CMK (cell line): ENCODE data around the gene ZBTB21.
A peak's percentile ranks its signal among the peaks of the same experiment; 100 is the strongest.
"Not testable (repeated sequence)": the region's sequence is repeated elsewhere in the genome, so short reads cannot be mapped to it uniquely, and the experiment has no call there.

Experiments
- DNase-seq: peaks from one replicate; pipeline ENCODE4 v3.0.0-alpha.2; 2010; ENCODE audit warnings: low read depth

The ZBTB21 gene

DNA sequence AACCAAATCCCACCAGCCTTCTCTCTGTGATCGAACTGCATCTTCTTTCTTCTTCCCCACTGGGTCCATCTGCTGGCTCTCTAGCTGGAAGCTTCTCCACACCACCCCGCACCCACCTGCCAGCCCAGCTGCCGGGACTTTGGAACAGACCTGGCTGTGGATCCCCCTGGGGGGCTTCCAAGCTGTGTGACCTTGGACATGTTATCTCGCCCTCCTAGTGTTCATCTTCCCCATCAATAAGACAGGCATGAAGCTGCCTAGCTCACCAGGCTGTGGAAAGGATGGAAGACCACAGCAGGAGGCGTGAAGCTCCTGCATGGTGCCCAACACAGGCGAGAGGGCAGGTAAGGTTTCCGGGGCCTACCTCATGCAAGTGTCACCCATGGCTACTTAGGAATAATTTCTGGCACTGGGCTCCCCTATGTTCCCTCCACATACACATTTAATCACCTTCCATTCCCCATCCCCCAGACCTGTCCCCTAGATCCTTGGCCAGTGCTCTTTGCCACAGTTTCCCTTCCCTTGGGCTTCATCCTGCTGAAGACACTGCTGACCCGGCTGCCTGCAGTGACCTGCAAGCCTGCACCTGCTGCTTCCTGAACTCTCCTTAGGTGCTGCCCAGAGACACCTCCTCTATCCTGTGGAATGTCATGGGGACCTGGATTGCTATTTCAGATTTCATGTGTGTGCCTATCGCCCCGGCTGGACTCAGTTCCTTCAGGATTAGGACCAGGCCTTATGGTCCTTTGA is 43.1 kb downstream of the ZBTB21 start:
- no peak for DNase-seq

DNA sequence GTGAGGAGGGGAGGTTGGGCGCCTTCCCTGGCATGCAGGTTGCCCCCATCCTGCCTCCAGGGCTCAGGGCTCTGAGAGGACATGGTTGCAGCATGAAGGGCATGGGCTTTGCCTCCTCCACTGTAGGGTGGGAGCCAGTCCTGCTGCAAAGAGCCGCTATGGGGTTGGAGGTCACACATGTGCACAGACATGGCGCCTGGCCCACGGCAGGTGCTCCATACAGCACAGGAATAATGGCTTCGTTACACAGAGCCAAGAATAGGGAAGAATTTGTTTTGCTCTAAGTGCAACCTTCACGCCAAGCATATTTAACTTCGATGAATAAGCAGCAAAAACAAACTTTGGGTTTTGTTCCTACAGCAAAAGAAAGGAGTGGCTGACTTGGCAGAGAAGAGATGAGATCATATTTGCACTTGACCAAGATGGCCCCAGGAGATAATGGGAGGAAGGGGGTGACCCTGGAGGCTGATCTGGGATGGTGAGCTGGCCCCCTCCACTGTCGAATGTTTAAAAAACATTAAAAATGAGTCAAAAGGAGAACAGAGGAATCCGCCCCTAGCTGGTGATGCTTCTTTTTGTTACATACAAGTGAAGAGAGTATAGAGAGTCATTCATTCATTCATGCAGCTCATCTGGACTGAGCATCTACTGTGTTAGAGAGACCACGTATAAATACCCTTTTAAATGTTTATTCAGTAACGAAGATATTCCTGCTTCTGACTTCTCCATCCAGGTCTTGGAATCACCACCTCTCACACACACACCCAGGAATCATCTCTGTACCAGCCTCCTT is 43.9 kb downstream of the ZBTB21 start:
- no peak for DNase-seq

DNA sequence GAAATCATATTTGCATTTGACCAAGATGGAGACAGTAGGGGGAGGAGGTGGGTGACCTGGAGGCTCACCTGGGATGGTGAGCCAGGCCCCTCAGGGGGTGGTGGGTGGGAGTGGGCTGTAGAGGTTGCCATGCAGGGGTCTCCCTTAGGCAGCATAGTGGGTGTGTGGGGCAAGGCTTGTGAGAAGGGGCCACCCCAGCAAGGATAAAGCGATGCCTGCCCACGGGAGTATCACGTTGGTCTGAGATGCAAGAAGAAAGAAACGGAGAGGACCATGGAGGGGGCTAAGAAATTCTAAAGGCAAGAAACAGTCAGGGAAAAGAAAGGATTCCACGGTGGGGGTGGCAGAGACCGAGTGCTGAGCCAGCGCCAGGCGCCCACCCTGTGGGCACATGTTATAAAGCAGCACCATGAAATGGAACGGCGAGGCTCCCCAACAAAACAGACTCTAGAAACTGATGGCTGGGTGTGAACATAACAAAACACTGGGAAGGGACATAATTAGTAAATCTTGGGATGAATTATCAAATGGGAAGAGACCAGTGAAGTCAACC is 44.6 kb downstream of the ZBTB21 start:
- no peak for DNase-seq

DNA sequence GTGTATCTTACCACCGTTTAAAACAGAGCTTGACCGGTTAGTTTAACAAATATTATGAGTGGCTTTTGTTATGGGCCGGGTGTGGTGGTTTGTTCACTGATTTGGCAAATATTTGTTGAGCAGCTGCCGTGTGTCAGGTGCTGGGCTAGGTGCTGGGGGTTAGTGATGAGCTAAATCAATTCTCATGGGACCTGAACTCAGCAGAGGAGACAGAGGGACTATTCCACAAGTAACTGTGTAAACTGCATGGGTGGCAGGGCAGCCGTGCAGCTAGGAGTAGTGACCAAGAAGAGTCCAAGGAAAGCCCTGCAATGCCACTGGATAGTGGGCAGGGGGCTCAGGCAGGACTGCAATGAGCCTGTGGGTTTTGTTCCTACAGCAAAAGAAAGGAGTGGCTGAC is 45.1 kb downstream of the ZBTB21 start:
- DNase-seq, result no peak

DNA sequence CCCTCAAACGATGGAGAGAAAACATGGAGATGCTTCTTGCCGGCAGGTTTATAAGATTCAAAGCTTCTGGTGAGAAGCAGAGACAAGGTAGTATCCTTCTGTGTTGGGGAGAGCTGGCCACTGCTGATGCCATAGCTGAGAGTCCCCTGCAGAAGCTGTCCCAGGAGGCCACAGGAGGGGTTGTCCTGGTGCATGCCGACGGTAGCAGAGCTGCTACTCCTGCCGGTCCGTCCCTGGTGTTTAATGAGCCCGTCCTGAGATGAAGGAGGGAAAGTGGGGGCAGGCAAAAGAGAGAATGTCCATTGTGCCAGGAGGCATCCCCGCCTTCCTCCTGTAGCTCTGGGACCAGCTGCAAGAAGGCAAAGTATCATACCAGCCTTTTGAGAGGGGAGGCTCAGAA is 46.0 kb downstream of the ZBTB21 start:
- no peak for DNase-seq

DNA sequence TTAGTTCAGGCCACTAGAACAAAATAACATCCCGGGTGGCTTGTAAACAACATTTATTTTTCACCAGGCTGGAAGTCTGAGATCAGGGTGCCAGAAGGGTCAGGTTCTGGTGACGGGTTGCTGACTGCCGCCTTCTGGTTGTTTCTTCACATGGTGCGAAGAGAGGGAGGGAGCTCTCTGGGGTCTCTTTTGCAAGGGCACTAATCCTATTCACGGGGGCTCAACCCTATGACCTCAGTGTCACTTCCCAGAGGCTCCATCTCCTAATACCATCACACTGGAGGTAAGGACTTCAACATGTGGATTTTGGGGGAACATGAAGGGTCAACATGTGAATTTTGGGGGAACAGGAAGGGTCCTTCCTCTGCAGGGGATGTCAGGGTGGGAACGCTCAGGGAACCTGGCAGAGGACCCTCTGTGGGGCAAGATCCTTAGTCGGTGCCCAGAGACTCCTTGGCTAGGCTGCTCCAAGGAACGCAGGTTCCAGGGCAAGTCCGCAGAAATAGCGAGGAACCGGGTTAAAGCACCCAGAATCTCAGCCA is 47.7 kb downstream of the ZBTB21 start:
- no peak for DNase-seq

DNA sequence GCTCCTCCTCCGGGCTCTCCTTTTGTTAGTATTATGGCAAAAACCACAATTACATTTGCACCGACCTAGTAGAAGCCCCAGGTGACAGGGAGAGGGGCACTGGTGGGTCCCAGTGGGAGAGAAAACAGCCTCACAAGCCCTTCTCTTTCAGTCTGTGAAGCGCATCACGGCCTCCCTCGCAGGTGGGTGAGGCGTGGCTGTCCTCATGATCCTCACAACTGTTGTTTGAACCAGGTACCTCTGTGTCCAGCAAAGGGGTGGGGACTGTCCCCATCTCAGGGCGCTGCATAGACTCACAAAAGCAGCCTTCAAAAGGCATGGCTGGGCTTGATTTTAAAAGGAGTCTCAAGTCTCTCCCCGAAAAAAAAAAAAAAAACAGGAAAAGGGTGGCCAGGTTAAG is 48.4 kb downstream of the ZBTB21 start:
- DNase-seq, result no peak

DNA sequence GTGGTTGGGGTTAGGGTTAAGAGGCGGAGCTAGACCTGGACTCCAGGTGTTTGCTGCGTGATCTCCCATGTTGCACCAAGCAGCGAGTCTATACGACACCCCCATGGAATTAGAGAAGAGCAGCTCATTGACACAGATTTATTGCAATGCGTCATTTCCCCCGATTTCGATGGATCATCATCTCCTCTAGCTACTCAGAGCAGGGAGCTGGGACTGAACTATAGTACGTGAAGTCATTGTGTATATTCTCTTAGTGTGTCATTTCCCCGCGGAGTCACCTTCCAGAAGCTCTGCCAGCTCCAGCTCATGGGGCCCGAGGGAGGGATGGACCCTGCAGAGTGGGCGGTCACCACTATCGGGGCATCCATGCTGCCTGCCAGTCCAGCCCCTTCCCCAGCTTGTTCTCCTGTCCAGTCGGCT is 48.9 kb downstream of the ZBTB21 start:
- DNase-seq, result no peak

DNA sequence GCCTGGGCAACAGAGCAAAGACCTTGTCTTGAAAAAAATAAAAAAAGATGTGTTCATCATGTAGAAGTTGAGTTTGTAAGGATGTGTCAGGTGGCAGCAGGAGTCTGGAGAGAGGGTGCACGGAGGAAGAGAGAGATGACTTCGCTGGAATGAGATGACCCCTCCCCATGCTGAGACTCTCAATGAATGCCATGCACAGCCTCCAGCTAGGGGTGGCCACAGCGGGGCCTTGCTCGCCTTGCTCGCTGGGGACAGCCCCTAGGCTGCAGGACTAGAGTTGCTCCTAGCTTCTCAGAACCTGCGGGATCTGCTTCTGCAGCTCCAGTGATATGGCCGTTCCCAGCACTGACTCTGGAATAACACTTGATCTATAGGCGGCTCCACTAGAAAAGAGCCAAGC is 49.8 kb downstream of the ZBTB21 start:
- DNase-seq, result no peak

DNA sequence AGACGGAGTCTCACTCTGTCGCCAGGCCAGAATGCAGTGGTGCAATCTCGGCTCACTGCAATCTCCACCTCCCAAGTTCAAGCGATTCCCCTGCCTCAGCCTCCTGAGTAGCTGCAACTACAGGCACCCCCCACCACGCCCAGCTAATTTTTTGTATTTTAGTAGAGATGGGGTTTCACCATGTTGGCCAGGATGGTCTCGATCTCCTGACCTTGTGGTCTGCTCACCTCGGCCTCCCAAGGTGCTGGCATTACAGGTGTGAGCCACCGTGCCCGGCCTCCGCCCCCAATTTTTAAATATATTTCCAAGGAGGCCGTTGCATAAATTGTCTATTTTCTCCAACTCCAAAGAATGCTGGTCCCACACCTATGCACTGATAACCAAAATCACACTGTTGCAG is 50.5 kb downstream of the ZBTB21 start:
- not testable (repeated sequence) for DNase-seq

DNA sequence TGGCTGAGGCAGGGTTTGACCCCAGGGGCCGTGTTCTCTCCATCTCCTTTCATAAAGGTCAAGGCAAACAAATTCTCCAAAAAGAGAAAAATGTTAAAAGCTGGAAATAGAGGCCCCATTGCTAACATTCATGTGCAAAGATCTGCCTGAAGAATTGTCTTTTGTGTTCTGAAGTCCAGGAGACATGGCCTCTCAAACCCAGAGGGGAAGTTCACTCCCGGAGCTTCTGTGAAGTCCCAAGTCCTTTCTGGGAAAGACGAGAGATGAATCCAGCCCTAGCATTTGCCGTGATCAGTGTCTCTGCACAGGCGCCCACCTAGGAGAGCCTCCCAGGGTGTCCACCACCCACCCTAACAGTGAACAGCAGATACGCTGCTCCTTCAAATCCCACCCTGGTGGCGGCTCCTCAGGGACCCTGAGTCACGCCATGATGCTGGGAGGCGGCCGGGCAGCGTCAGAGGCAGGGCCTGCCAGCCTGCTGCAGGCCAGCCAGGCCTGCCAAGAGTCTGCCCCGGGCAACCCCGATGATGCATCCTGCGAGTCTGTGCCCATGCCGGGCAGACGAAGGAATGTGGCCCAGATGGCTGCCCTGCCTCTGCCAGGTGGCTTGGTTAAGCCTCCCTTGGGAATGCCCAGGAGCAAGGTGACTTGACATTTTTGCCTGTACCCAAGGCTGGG is 51.1 kb downstream of the ZBTB21 start:
- DNase-seq, result no peak

DNA sequence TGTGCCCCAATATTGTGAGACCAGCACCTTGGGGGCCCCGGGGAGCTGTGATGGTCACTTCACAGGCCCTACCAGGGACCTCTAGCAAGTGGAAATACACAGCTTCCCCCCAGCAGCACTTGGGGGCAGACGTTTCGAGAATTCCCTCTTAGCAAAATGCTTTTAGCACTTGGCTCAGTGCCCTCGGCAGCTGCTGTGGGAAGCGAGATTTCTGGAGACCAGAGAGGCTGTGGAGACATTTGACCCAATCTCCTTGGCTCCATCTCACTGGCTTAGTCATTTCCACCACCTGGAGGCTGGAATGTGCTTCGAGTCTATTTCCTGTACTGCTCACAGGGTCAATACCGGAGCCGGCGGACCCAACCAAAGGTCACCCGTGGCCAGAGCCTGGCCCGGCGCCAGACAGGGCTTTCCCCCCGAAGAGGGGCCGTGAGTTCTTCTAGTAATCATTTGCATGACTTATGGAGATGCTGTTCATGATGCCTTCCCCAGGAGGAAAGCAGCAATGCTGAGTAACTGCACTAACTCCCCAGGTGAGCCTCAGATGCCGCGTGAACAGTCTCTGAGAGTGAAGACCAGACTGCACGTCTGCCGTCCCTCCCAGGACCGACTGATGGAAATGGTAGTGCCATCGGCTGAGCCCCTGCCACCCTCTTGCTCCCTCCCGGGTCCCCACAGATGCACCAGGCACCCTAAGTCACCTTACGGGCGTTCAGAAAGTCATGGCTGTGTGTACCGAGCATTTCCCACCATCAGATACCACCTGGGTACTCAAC is 52.0 kb downstream of the ZBTB21 start:
- DNase-seq, result no peak

DNA sequence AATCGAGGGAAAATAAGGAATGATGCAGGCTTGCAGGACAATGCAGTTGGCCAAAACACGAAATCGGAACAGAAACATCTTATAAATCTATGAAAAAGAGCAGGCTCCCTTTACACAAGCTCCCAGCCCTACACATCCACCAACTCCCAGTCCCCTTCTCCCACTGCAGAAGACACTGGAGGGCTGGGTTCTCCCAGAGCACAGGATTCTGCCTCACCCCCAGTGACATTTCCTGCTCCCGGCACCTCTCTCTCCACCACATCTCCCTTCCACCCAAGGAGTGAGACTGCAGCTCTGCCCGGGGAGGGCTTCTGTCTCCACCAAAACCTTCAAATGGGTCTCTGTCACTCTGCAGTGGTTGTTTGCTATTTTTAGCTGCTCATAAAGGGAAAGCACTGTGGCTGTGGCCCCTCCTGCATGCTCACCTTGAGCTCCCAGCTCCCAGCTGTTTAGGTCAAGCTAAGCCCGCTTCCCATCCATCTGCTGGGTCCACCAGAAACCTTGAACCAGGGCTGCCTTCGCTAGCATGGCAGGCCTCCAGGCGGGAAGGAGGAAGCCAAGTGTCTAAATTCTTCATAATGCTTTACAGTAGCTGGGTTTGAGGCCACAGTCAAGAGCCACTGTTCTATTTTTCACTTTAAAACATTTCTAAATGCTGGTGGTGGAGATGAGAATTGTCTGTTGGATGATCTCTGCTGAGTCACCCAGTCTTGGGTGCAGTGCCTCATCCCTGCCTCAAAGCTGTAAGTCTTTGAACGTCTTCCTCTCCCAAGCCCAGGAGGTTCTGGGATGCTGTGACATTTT is 53.0 kb downstream of the ZBTB21 start:
- no peak for DNase-seq

DNA sequence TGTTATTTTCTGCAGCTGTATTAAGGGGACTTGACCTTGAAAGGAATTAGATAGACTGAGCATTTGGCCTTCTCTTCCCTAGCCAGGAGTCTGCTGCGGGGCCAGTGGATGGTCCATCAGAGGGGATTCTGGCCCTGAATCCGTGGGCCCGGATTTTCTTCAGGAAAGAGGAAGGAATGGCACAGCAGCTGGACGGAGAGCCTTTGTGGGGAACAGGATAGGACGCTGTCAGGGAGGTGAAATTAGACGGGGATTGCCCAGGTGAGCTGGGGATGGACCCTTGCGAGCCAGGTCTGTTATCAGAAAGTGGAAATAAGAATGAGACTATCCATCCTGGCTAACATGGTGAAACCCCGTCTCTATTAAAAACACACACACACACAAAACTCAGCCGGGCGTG is 54.6 kb downstream of the ZBTB21 start:
- DNase-seq, result no peak

DNA sequence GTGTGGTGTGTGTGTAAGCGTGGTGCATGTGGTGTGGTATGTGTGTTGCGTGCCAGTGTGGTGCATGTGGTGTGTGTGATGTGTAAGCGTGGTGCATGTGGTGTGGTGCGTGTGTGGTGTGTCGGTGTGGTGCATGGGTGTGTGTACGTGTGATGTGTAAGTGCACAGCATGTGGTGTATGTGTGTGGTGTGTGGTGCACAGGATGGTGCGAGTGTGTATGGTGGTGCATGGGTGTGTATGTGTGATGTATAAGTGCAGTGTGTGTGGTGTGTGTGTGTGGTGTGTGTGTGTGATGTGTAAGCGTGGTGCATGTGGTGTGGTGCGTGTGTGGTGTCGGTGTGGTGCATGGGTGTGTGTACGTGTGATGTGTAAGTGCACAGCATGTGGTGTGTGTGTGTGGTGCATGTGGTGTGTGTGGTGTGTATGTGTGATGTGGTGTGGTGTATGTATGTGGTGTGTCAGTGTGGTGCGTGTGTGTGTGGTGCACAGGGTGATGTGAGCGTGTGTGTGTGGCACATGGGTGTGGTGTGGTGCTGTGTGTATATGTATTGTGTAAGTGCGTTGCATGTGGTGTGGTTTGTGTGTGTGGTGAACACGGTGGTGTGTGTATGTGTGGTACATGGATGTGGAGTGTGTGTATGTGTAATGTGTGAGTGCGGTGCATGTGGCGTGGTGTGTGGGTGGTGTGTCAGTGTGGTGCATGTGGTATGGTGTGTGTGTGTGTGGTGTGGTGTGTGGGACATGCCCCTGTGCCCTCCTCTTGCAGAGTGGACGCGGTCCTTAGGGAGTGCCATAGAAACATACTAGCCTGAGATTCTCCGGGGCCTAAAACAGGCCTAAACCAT is 55.3 kb downstream of the ZBTB21 start:
- no peak for DNase-seq

DNA sequence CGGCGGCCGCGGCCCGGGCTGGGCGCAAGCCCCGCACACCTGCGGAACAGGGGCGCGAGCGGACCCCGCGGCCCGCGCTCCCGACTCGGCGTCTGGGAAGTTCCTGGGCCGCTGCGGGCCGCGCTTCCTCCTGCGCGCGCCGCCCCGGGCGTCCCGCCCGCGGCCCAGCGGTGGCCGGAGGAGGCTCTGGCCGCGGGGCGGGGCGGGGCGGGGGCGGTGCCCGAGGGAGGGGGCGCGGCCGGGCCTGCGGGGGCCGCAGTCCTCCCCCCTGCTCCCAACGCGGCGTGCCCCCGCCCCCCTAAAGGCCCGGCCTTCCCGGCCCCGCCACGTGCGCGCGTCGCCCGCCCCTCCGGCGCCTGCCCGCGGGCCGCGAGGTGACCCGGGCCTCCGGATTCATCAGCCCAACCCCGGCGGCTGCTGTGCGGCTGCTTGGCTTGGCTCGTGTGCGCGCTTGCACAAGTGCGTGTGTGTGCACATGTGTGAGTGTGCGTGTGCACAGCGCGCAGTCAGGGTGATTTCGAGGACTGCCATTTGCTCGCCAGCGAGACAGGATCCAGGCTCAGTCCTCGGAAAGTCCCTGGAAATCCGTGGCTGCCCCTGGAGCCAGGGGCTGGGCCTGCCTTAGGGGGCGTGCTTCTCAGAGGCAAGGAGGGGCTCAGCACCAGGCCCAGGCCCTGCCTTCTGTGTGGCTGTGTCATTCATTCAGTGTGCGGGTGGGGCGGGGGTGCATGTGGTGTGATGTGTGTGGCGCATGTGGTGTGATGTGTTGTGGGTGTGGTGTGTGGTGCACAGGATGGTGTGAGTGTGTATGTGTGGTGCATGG is 56.1 kb downstream of the ZBTB21 start, which contains the start of gene C2CD2:
Gene C2CD2, minus strand, starts transcription at position 188 of the 823 bp plus-strand sequence. CDS start 370 bp downstream, outside the sequence.
- DNase-seq, result peak; percentile 62

DNA sequence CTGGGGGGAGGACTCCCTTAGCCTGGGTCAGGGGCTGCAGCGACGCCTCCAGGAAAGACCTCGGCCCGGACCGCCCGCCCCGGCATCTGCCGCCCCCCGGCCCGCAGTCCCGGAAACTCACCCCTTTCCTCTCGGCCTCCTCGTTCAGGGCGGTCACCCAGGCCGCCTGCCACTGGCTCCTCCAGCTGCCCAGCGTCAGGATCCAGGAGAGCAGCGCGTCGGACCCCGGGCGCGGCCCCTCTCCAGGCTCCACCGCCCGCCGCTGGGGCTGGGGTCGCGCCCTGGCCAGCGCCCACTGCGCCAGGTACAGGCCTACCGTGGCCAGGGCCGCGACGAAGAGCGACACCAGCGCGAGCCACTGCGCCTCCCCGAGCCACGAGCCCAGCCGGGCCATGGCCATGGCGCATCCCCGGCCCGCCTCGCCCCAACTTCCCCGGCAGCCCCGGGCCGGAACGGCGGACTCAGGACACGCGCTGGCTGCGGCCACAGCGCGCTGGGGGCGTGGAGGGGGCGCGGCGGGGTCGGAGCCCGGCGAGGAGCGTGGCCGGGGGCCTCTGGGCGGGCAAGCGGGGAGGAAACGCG is 56.8 kb downstream of the ZBTB21 start:
- no peak for DNase-seq

DNA sequence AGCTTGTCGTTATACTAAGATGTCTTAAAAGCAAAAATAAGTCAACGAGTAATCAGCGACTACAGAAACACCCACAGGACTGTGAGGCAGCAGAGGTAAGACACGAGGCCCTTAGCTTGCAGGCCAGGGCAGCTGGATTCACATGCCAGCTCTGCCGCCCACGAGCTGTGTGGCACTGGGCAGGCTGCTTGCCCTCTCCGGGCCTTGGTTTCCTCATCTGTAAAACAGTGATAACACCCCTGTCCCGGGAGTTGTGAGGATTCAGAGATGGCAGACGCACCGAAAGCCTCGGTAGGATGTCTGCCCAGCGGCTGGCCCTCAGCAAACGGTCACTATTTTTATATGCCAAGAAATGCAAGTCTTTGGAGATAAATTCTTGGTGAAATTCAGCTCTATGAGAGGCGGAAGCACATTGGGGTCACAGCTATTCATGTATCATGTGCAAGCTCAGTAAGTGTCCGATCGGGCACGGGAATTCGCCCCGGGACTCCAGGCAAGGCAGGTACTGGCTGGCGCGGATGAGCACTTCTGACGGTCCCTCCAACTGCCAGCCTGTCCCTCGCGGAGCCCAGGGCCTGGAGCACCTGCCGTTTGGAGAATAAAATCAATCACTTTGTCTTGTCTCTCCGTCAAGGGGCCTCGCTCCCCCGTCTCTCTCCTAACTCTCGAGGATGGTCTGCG is 57.5 kb downstream of the ZBTB21 start:
- DNase-seq, result no peak
